GM23338 (cell line): ENCODE data around the gene CKM. TPM values are rescaled to one million over a fixed set of nuclear protein-coding genes. Genes with fewer than 3 reads are reported as not detected.

ENCODE experiments used
- ATAC-seq: fragments of 200-7000 bp; cut with Tn5 transposase; 3 replicates; pipeline ENCODE4 v1.9.1; 2020
- DNase-seq: peaks from one replicate; pipeline ENCODE4 v3.0.0-alpha.2; 2015; ENCODE audit warnings: low spot score
- H2AFZ ChIP-seq: fragments of 200-600 bp; sonication (generic); 2 replicates; pipeline ENCODE4 v1.8.0; 2016; ENCODE audit warnings: antibody characterized with exemption, mild to moderate bottlenecking, moderate library complexity
- H3F3A ChIP-seq: fragments of 200-600 bp; sonication (generic); replicated peaks from 2 replicates; pipeline ENCODE4 v1.8.0; 2017; ENCODE audit warnings: antibody characterized with exemption, mixed run types, low read depth
- H3K27ac ChIP-seq: fragments of 200-600 bp; sonication (generic); 2 replicates; pipeline ENCODE4 v1.6.1; 2016; ENCODE audit warnings: low read depth
- H3K27me3 ChIP-seq: fragments of 200-600 bp; sonication (generic); 2 replicates; pipeline ENCODE4 v1.8.0; 2016; ENCODE audit warnings: mild to moderate bottlenecking, mixed run types, moderate library complexity; ENCODE audit not compliant: insufficient read depth
- H3K36me3 ChIP-seq: fragments of 200-600 bp; sonication (generic); 2 replicates; pipeline ENCODE4 v1.8.0; 2016; ENCODE audit warnings: mild to moderate bottlenecking; ENCODE audit not compliant: insufficient read depth
- H3K4me1 ChIP-seq: fragments of 200-600 bp; sonication (generic); 2 replicates; pipeline ENCODE4 v1.8.0; 2016; ENCODE audit warnings: mild to moderate bottlenecking, moderate library complexity; ENCODE audit not compliant: insufficient read depth
- H3K4me2 ChIP-seq: fragments of 200-600 bp; sonication (generic); 2 replicates; pipeline ENCODE4 v1.7.1; 2017; ENCODE audit warnings: mixed run types
- H3K4me3 ChIP-seq: fragments of 200-600 bp; sonication (generic); 2 replicates; pipeline ENCODE4 v1.6.1; 2016; ENCODE audit warnings: mixed run types
- H3K79me2 ChIP-seq: fragments of 200-600 bp; sonication (generic); replicated peaks from 2 replicates; pipeline ENCODE4 v1.8.0; 2017; ENCODE audit warnings: mild to moderate bottlenecking; ENCODE audit not compliant: insufficient read depth
- H3K9me2 ChIP-seq: fragments of 200-600 bp; sonication (generic); 2 replicates; pipeline ENCODE4 v1.8.0; 2017; ENCODE audit not compliant: insufficient read depth
- H4K20me1 ChIP-seq: fragments of 200-600 bp; sonication (generic); replicated peaks from 2 replicates; pipeline ENCODE4 v1.8.0; 2017; ENCODE audit warnings: mild to moderate bottlenecking; ENCODE audit not compliant: insufficient read depth
- H3K27ac Mint-ChIP-seq: 2 replicates; pipeline ENCODE4 v1.8.0; 2020; ENCODE audit warnings: inconsistent platforms, mild to moderate bottlenecking, moderate library complexity, mixed read lengths
- H3K27me3 Mint-ChIP-seq: 3 replicates; pipeline ENCODE4 v1.8.0; 2022; ENCODE audit warnings: low read depth, mild to moderate bottlenecking, moderate library complexity, mixed read lengths, inconsistent platforms; ENCODE audit not compliant: insufficient read depth, poor library complexity
- H3K36me3 Mint-ChIP-seq: 3 replicates; pipeline ENCODE4 v1.8.0; 2021; ENCODE audit warnings: low read depth, mild to moderate bottlenecking, inconsistent platforms, moderate library complexity, mixed read lengths
- H3K4me1 Mint-ChIP-seq: 3 replicates; pipeline ENCODE4 v1.8.0; 2020; ENCODE audit warnings: mild to moderate bottlenecking, inconsistent platforms, mixed read lengths
- H3K4me3 Mint-ChIP-seq: 3 replicates; pipeline ENCODE4 v1.8.0; 2021; ENCODE audit warnings: moderate library complexity, mild to moderate bottlenecking, inconsistent platforms, mixed read lengths
- H3K9me3 Mint-ChIP-seq: 3 replicates; pipeline ENCODE4 v1.8.0; 2020; ENCODE audit warnings: moderate library complexity, mild to moderate bottlenecking, inconsistent platforms, mixed read lengths
- CREB1 ChIP-seq: fragments of 250-450 bp; sonication (Bioruptor Pico); IDR thresholded peaks from 2 replicates; pipeline ENCODE4 v1.5.0; 2020; ENCODE audit warnings: low read depth, mild to moderate bottlenecking, moderate library complexity
- CTCF ChIP-seq, 2 experiments: fragments of 200-600 bp in 1 of 2; sonication (generic) in 1 of 2; conservative IDR thresholded peaks; 2 replicates each; pipeline versions ENCODE4 v1.5.1 to v1.6.1; 2016 to 2017; ENCODE audit warnings: antibody characterized with exemption in 2 of 2, low read depth in 2 of 2, mild to moderate bottlenecking in 2 of 2, moderate library complexity in 1 of 2
- EZH2 ChIP-seq: fragments of 200-600 bp; sonication (generic); IDR thresholded peaks from one replicate; pipeline ENCODE4 v1.8.0; 2017; ENCODE audit warnings: antibody characterized with exemption, mild to moderate bottlenecking, low read depth; ENCODE audit not compliant: unreplicated experiment
- EZH2phosphoT487 ChIP-seq: fragments of 200-600 bp; sonication (generic); IDR thresholded peaks from one replicate; pipeline ENCODE4 v1.8.1; 2018; ENCODE audit warnings: antibody characterized with exemption; ENCODE audit not compliant: unreplicated experiment
- JUNB ChIP-seq: IDR thresholded peaks from one replicate; pipeline ENCODE4 v1.6.1; 2016; ENCODE audit warnings: antibody characterized with exemption; ENCODE audit not compliant: unreplicated experiment
- NANOG ChIP-seq: IDR thresholded peaks from 2 replicates; pipeline ENCODE4 v1.6.1; 2016; ENCODE audit warnings: antibody characterized with exemption, borderline replicate concordance
- POLR2AphosphoS5 ChIP-seq: IDR thresholded peaks from 2 replicates; pipeline ENCODE4 v1.6.1; 2016; ENCODE audit warnings: antibody characterized with exemption, low read depth
- STAT1 ChIP-seq: IDR thresholded peaks from one replicate; pipeline ENCODE4 v1.6.1; 2016; ENCODE audit warnings: antibody characterized with exemption; ENCODE audit not compliant: unreplicated experiment
- ZNF114 ChIP-seq: fragments of 250-450 bp; sonication (Bioruptor Pico); IDR thresholded peaks from 2 replicates; pipeline ENCODE4 v1.5.0; 2020; ENCODE audit warnings: mild to moderate bottlenecking, moderate library complexity
- ZNF331 ChIP-seq: fragments of 250-450 bp; sonication (Bioruptor Pico); IDR thresholded peaks from 2 replicates; pipeline ENCODE4 v1.5.0; 2020; ENCODE audit warnings: low read depth, mild to moderate bottlenecking, moderate library complexity
- polyA plus RNA-seq: library from polyadenylated mRNA; unstranded; fragments of >200 nt; fragmentation: Nextera tagmentation; extraction: Ambion mirVana; gene quantifications from 2 replicates; pipeline ENCODE4 v1.2.1, GENCODE V29; 2016
- total RNA-seq: library from RNA; depleted of rRNA; stranded (reverse); fragments of >200 nt; shearing (Covaris generic); gene quantifications from 2 replicates; pipeline ENCODE4 v1.2.3, GENCODE V29; 2014
- TF ChIP-seq, protein P1 (sequence below): IDR thresholded peaks from one replicate; pipeline ENCODE4 v1.6.1; 2018; ENCODE audit warnings: antibody characterized with exemption; ENCODE audit not compliant: unreplicated experiment
- TF ChIP-seq, protein P2 (sequence below): IDR thresholded peaks from 2 replicates; pipeline ENCODE4 v1.6.1; 2016; ENCODE audit warnings: antibody characterized with exemption
- TF ChIP-seq, protein P3 (sequence below): fragments of 250-450 bp; sonication (Bioruptor Pico); IDR thresholded peaks from 2 replicates; pipeline ENCODE4 v1.5.0; 2020; ENCODE audit warnings: mild to moderate bottlenecking, moderate library complexity

Gene CKM
- total and polyA plus RNA-seq, 2 experiments from 2014 or later, result not detected

DNA sequence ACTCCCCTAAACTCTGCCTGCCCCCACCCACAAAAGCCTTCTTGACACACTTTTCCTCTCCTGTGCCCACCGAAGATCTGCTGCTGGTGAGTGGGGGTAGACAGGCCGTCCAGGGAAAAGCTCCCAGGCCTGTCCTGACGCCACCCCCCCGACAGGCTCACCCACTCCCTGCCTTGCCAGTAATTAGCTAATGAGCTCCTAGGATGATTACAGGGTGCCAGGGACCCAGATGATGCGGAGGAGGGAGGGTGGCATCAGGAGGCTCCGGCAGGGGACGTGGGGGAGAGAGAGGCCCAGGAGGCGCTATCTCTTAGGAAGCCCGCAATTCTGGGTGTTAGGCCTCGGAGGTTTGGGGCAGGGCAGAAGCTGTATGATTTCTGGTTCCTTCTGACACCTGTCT, 44.6 kb downstream of the CKM start:
- H3K27me3 ChIP-seq, result no peaks in the 10 kb centered on the region
- Mint-ChIP-seq H3K36me3 (peaks cover 18% of the 10 kb centered on the region), H3K9me3 (peaks cover 2% of the 10 kb centered on the region; the same call in 1 of the 3 replicates), H3K27ac (no peak overlapping the region), H3K4me3 (no peak overlapping the region), H3K4me1 (no peaks in the 10 kb centered on the region; the same call in 2 of the 3 replicates), H3K27me3 (peaks cover 5% of the 10 kb centered on the region)
- no peaks in the 10 kb centered on the region for H3K9me2 ChIP-seq
- H3K27ac ChIP-seq, result no peak overlapping the region
- no peaks in the 10 kb centered on the region for H3F3A ChIP-seq
- H3K4me3 ChIP-seq, result no peak overlapping the region
- no peaks in the 10 kb centered on the region; the same call in 1 of the 2 replicates for H4K20me1 ChIP-seq
- no peaks in the 10 kb centered on the region for H3K4me1 ChIP-seq
- no peak for ATAC-seq
- TF ChIP-seq, protein P1, sequence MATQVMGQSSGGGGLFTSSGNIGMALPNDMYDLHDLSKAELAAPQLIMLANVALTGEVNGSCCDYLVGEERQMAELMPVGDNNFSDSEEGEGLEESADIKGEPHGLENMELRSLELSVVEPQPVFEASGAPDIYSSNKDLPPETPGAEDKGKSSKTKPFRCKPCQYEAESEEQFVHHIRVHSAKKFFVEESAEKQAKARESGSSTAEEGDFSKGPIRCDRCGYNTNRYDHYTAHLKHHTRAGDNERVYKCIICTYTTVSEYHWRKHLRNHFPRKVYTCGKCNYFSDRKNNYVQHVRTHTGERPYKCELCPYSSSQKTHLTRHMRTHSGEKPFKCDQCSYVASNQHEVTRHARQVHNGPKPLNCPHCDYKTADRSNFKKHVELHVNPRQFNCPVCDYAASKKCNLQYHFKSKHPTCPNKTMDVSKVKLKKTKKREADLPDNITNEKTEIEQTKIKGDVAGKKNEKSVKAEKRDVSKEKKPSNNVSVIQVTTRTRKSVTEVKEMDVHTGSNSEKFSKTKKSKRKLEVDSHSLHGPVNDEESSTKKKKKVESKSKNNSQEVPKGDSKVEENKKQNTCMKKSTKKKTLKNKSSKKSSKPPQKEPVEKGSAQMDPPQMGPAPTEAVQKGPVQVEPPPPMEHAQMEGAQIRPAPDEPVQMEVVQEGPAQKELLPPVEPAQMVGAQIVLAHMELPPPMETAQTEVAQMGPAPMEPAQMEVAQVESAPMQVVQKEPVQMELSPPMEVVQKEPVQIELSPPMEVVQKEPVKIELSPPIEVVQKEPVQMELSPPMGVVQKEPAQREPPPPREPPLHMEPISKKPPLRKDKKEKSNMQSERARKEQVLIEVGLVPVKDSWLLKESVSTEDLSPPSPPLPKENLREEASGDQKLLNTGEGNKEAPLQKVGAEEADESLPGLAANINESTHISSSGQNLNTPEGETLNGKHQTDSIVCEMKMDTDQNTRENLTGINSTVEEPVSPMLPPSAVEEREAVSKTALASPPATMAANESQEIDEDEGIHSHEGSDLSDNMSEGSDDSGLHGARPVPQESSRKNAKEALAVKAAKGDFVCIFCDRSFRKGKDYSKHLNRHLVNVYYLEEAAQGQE, result no peak
- no peak for TF ChIP-seq STAT1
- no peak for TF ChIP-seq EZH2phosphoT487
- TF ChIP-seq ZNF331 (CRISPR knock-in tag), result no peak
- TF ChIP-seq, protein P2, sequence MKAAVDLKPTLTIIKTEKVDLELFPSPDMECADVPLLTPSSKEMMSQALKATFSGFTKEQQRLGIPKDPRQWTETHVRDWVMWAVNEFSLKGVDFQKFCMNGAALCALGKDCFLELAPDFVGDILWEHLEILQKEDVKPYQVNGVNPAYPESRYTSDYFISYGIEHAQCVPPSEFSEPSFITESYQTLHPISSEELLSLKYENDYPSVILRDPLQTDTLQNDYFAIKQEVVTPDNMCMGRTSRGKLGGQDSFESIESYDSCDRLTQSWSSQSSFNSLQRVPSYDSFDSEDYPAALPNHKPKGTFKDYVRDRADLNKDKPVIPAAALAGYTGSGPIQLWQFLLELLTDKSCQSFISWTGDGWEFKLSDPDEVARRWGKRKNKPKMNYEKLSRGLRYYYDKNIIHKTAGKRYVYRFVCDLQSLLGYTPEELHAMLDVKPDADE, result no peak
- TF ChIP-seq CTCF (conservative IDR thresholded peaks at IDR 0.05; ENCODE audit: low read depth in 2 of 2), result no peak
- no peak for TF ChIP-seq EZH2
- no peak for TF ChIP-seq JUNB
- TF ChIP-seq ZNF114, result no peak
- no peak for TF ChIP-seq POLR2AphosphoS5
- TF ChIP-seq CREB1 (CRISPR knock-in tag), result no peak
- TF ChIP-seq, protein P3, sequence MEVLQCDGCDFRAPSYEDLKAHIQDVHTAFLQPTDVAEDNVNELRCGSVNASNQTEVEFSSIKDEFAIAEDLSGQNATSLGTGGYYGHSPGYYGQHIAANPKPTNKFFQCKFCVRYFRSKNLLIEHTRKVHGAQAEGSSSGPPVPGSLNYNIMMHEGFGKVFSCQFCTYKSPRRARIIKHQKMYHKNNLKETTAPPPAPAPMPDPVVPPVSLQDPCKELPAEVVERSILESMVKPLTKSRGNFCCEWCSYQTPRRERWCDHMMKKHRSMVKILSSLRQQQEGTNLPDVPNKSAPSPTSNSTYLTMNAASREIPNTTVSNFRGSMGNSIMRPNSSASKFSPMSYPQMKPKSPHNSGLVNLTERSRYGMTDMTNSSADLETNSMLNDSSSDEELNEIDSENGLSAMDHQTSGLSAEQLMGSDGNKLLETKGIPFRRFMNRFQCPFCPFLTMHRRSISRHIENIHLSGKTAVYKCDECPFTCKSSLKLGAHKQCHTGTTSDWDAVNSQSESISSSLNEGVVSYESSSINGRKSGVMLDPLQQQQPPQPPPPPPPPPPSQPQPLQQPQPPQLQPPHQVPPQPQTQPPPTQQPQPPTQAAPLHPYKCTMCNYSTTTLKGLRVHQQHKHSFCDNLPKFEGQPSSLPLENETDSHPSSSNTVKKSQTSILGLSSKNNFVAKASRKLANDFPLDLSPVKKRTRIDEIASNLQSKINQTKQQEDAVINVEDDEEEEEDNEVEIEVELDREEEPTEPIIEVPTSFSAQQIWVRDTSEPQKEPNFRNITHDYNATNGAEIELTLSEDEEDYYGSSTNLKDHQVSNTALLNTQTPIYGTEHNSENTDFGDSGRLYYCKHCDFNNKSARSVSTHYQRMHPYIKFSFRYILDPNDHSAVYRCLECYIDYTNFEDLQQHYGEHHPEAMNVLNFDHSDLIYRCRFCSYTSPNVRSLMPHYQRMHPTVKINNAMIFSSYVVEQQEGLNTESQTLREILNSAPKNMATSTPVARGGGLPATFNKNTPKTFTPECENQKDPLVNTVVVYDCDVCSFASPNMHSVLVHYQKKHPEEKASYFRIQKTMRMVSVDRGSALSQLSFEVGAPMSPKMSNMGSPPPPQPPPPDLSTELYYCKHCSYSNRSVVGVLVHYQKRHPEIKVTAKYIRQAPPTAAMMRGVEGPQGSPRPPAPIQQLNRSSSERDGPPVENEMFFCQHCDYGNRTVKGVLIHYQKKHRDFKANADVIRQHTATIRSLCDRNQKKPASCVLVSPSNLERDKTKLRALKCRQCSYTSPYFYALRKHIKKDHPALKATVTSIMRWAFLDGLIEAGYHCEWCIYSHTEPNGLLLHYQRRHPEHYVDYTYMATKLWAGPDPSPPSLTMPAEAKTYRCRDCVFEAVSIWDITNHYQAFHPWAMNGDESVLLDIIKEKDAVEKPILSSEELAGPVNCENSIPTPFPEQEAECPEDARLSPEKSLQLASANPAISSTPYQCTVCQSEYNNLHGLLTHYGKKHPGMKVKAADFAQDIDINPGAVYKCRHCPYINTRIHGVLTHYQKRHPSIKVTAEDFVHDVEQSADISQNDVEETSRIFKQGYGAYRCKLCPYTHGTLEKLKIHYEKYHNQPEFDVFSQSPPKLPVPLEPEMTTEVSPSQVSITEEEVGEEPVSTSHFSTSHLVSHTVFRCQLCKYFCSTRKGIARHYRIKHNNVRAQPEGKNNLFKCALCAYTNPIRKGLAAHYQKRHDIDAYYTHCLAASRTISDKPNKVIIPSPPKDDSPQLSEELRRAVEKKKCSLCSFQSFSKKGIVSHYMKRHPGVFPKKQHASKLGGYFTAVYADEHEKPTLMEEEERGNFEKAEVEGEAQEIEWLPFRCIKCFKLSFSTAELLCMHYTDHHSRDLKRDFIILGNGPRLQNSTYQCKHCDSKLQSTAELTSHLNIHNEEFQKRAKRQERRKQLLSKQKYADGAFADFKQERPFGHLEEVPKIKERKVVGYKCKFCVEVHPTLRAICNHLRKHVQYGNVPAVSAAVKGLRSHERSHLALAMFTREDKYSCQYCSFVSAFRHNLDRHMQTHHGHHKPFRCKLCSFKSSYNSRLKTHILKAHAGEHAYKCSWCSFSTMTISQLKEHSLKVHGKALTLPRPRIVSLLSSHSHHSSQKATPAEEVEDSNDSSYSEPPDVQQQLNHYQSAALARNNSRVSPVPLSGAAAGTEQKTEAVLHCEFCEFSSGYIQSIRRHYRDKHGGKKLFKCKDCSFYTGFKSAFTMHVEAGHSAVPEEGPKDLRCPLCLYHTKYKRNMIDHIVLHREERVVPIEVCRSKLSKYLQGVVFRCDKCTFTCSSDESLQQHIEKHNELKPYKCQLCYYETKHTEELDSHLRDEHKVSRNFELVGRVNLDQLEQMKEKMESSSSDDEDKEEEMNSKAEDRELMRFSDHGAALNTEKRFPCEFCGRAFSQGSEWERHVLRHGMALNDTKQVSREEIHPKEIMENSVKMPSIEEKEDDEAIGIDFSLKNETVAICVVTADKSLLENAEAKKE (CRISPR knock-in tag), result no peak
- TF ChIP-seq NANOG, result no peak
- no peak for DNase-seq
- no peak overlapping the region for H2AFZ ChIP-seq
- peaks cover 12% of the 10 kb centered on the region for H3K36me3 ChIP-seq
- no peaks in the 10 kb centered on the region for H3K79me2 ChIP-seq
- H3K4me2 ChIP-seq, result no peak overlapping the region
